ENCODE data around the gene OR2T11.
"Not testable (repeated sequence)": the region's sequence is repeated elsewhere in the genome, so short reads cannot be mapped to it uniquely, and the experiment has no call there.

The OR2T11 gene

DNA sequence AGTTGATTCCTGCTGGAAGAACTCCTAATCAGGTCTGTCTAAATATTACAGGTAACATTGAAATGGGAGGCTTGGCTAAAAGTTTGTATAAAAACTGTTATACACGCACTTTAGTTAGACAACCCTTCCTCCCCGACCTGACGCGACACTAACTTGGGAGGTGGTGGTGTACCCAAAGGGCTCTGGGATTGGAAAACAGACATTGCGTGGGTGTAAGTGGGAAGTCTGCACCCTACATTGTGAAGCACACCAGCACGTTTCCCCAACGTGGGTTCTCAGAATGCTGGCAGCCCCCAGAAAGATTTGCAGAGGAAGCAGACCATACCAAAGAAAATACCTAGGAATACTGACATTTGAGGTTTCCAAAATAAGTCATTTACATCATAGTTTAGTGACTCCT is 16.8 kb downstream of the OR2T11 start:
- no peak for DNase-seq

DNA sequence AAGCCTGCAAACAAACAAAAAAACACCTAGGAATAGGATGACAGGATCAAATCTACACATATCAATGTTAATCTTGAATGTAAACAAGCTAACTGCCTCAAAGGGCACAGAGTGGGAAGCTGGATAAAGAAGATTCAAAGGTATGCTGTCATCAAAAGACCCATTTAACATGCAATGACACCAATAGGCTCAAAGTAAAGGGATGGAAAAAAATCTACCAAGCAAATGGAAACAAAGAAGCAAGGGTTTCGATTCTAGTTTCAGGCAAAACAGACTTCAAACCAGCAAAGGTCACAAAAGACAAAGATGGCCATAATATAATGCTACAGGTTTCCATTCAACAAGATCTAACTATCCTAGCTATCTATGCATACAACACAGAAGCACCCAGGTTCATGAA is 21.1 kb downstream of the OR2T11 start:
- no peak for DNase-seq

DNA sequence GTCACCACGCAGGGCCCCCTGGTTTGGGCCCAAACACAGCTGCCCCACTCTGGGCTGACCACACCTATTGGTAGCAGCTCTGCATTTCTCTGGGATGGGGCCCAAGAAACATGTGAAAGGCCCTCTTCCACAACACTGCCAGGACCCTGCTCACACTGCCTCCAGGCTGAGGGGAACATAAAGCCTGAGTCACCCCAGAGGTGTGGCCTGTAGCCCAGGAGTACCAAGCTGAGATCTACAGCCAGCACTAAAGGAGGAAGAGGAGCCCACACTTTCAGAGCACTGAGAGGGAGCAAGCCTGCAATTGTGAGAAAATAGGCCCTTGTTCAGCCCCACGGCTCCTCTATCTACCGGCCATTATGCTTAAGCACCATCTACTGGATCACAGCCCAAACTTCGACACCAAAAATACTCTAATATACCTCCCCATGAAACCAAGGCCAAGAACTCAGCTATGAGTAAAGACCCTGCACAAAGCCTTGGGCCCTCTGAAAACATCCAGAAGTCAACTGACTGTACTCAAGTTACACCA is 22.9 kb downstream of the OR2T11 start:
- DNase-seq: no peak

DNA sequence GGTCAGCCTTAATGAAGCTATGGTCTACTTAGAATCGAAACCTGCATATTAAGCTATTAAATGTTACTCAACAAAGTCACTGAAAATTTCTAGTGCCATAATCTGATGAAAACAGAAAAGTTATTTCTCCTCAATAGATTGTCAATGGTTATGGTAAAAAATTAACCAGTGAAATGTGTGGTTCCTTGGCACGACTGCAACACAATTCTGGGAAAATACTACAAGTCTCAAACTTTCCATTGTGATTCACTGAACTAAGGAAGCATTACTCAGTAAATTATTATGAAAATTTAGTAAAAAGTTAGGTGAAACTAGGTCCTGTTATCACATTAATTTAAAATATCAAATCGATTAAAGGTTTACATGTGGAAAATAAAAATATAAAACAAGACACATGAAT is 24.6 kb downstream of the OR2T11 start:
- DNase-seq: no peak

DNA sequence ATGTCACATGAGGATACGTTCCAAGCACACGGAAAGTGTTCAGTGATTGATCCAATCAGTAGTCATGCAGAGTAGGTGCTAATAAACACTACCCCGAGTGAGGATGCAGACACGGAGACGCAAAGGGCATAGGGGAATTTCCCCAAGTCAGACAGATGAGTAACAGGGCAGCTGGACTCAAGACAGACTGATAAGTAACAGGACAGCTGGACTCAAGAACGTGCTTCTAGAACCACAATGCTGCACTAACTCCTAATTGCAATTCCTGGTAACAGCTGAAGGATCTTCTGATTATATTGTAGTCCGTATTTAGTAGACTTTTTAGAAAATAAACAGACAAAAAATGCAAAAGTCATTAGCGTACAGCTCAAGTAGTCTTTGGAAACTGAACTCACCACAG is 35.5 kb downstream of the OR2T11 start:
- DNase-seq: no peak

DNA sequence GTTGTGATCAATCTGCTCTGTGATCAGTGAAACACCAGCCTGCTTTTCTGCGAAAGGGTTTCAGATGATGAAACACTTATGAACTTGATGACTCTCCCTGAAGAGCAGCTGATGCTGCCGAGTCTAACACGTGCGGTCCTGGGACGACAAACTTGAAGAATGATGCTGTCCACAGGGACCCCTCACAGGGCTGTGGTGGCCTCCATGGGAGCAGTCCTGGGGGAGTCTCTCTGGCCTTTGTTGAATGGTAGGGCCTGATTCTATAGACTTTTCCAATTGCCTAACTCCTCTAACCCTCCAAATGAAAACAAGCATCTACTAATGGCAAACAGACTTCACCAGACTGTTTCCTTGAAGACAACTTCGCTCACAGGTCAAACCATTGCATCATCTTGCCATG is 37.3 kb downstream of the OR2T11 start, which contains the start of gene OR2T10:
TSS of gene OR2T10 (minus strand) at position 112 of the 400 bp plus-strand sequence. CDS start 3,932 bp downstream, outside the sequence.
- DNase-seq: no peak

DNA sequence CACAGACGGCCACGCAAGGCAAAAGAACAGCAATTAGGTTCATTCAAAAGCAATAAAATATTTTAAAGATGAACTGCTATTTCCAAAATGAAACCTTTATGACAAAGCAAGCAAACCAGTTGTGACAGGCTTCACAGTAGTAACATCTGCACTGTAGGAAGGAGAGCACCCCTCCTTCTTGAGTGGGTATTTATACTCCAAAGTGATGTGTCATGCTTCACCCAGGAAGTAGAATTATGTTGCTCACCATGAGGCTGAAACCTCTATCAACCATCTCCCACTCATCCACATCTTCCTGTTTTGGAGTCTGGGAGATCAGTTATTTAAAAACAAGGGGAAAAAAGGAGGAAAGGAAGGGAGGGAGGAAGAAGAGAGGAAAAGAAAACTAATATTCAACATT is 38.3 kb downstream of the OR2T11 start:
- DNase-seq: no peak

DNA sequence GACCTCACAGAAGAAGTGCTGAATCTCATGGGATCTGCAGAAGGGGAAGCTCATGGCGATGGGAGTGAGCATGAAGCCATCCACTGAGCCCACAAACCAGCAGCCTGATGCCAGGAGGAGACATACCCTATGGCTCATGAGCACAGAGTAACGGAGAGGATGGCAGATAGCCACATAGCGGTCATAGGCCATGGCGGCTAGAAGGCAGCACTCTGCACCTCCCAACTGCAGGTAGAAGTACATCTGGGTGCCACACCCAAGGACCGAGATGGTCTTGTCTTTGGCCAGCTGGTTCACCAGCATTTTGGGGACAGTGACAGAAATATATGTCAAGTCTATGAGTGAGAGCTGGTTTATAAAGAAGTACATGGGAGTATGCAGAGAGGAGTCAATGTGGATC is 41.7 kb downstream of the OR2T11 start:
- no peak for DNase-seq

DNA sequence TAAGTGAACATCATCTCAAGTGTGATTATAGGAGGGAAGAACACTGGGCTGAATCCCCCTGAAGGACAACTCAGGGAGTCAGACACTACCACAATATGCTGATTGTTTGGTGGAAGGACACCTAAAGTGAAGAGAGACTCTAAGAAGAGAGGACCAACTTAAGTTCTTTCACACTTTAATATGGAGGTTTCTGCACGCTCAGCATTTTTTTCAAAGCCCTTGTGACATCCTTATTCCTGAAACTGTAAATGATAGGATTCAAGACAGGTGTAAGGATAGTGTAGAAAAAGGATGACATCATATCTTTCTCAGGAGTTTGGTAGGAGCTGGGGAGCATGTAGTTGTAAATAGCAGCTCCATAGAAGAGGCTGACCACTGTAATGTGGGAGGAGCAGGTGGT is 42.2 kb downstream of the OR2T11 start:
- no peak for DNase-seq

DNA sequence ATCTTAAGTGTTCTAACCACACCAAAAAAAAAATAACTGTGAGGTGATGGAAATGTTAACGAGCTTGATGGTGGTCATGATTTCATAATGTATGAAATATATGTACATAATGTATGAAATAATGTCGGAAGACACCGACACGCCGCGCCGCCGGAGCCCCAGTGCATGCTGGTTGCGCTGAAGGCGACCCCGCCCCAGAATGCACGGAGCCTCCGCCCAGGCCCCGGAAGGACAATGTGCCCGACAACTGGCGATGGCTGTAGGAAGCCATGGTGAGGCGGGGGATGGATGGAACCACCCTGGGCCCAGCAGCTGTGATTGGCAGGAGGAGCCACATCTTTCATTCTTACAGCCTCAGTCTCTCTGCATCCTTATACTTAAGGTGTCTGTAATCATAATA is 44.8 kb downstream of the OR2T11 start:
- DNase-seq: no peak

DNA sequence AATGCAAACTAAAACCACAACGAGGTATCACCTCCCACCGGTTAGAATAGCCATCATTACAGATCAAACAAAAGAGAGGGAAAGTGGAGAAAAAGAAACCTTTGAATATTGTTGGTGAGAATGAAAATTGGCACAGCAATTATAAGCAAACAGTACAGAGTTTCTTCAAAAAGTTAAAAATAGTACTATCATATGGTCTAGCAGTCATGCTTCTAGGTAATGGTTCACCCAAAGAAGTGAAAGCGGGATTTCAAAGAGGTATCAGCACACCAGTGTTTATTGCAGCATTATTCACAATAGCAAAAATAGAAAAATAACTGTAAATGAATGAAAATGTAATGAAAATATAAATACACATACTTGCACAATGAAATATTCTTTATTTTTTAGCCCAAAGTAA is 45.6 kb downstream of the OR2T11 start:
- DNase-seq: no peak

DNA sequence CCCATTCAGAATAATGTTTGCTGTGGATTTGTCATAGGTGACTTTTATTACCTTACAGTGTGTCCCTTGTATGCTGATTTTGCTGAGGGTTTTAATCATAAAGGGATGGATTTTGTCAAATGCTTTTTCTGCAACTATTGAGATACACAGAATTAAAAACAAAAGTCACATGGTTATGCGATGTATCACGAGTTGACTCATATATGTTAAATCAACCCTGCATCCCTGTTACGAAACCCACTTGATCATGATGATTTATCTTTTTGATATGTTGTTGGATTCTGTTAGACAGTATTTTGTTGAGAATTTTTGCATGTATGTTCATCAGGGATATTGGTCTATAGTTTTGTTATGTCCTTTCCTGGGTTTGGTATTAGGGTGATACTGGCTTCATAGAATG is 49.6 kb downstream of the OR2T11 start:
- no peak for DNase-seq

DNA sequence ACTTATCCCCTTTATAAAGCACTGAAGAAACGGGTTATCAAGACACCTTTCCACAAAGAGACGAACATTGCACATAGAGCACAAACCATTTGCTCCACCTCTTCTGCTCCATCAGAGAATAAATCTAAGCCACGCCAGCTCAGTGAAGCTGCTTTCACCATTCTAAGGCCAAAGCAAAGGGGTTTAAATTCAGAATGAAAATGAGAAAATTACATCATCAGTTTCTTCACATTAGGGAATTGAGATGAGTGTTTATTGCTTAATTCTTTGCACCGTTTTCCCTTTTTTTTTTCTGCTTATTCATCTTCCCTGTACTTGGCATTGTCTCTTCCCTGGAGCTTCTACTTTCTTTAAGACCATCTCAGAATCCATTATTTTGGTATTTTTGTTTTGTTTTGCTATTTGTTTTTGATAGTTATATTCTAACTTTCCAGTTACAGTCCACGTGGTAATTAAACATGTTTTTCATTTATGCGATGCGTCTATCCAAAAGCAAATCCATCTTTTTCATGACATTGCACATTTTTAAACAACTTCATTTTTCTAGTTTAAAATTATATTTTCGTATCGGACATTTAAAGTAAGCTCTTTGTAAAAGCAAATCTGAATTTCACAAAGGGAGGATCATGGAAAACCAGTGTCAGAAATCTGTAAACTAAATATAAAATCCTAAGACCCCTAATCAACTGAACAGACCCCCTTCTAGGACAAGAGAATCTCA is 58.5 kb downstream of the OR2T11 start:
- no peak for DNase-seq

DNA sequence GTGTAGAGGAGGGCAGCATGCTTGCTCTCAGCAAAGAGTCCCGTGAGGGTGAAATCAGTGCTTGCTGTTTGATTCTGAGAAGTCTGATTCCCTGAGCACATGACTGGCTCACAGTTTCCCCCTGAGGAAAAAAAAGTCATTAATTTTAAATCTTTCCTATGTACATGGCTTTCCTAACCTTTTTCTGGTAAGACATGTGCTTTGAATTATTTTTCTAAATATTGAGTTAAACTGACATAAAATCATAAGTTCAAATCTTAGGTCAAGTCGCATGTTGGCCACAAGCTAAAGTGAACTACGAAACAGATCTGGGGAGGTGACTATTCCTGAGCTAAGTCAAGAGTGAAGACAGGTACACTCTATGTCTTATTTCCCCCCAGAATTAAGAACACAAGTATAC is 60.2 kb downstream of the OR2T11 start, which contains the start of gene OR2T34:
TSS of gene OR2T34 (minus strand) at position 101 of the 400 bp plus-strand sequence. CDS start at position 101, 0 bp downstream.
- not testable (repeated sequence) for DNase-seq

DNA sequence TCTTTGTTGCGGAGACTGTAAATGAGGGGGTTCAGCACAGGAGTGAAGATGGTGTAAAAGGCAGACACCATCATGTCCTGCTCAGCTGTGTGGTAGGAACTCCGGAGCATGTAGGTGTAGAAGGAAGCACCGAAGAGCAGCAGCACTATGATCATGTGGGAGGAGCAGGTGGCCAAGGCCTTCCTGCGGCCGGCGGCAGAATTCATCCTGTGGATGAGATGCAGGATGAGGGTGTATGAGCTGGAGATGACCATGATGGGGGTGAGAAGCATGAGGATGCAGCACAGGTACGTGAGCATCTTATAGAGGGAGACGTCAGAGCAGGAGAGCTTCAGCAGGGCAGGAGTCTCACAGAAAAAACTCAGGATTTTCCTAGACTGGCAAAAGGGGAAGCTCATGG is 61.0 kb downstream of the OR2T11 start:
- DNase-seq: not testable (repeated sequence)
